Measurements from ENCODE around the gene MTX1. TPM values are rescaled to one million over a fixed set of nuclear protein-coding genes. Genes with fewer than 3 reads are reported as not detected.
"Not testable (repeated sequence)": the region's sequence is repeated elsewhere in the genome, so short reads cannot be mapped to it uniquely, and the experiment has no call there.

The MTX1 gene
- total RNA-seq, 1 donor from 2014 or later = 28.4 TPM

GRCh38 chr1:155209312-155209721 is 822 bp downstream of the MTX1 start:
- peaks cover 28% of the 10 kb centered on the region for H3K4me1 ChIP-seq
- H3K4me3 ChIP-seq = peak overlapping the region; percentile 90
- H3K9me3 ChIP-seq = no peaks in the 10 kb centered on the region
- no peaks in the 10 kb centered on the region for H3K36me3 ChIP-seq
- ATAC-seq (no peak), DNase-seq (no peak)
- intact Hi-C loops (cut with DNase I) = no loop called here
- peak overlapping the region; percentile 100 for H3K27ac ChIP-seq
- no peak for TF ChIP-seq CTCF (IDR thresholded peaks at IDR 0.05)
- H3K27me3 ChIP-seq = no peaks in the 10 kb centered on the region

GRCh38 chr1:155210314-155211104 is 2.0 kb downstream of the MTX1 start:
- Histone ChIP-seq H3K27ac (peak overlapping the region; percentile 100), H3K36me3 (no peaks in the 10 kb centered on the region), H3K4me1 (peaks cover 28% of the 10 kb centered on the region), H3K9me3 (no peaks in the 10 kb centered on the region), H3K4me3 (no peak overlapping the region), H3K27me3 (no peaks in the 10 kb centered on the region)
- peak; percentile 4 for ATAC-seq
- no peak for DNase-seq
- no peak for TF ChIP-seq CTCF (IDR thresholded peaks at IDR 0.05)
- intact Hi-C loops (cut with DNase I) = no loop called here

- intact Hi-C loops (cut with DNase I); H3K27ac ChIP-seq; H3K4me3 ChIP-seq; DNase-seq; ATAC-seq; H3K36me3 ChIP-seq; H3K27me3 ChIP-seq; H3K9me3 ChIP-seq: not testable (repeated sequence)
- H3K4me1 ChIP-seq = peaks cover 27% of the 10 kb centered on the region
Measured at GRCh38 chr1:155211381-155212050, 3.0 kb downstream of the MTX1 start.

GRCh38 chr1:155212051-155212440 is 3.6 kb downstream of the MTX1 start:
- H3K36me3 ChIP-seq; H3K9me3 ChIP-seq; intact Hi-C loops (cut with DNase I); H3K27ac ChIP-seq; DNase-seq; ATAC-seq; H3K4me3 ChIP-seq; H3K27me3 ChIP-seq: not testable (repeated sequence)
- H3K4me1 ChIP-seq = peaks cover 21% of the 10 kb centered on the region

- H3K27me3 ChIP-seq; intact Hi-C loops (cut with DNase I); ATAC-seq; DNase-seq; H3K4me1 ChIP-seq; H3K4me3 ChIP-seq; H3K36me3 ChIP-seq; H3K9me3 ChIP-seq; H3K27ac ChIP-seq: not testable (repeated sequence)
Measured at GRCh38 chr1:155214702-155215101, 6.2 kb downstream of the MTX1 start.

- intact Hi-C loops (cut with DNase I) = no loop called here
- DNase-seq = no peak
- Histone ChIP-seq H3K9me3 (no peaks in the 10 kb centered on the region), H3K4me1 (peaks cover 6% of the 10 kb centered on the region), H3K27ac (peak overlapping the region; percentile 8), H3K4me3 (no peak overlapping the region), H3K36me3 (no peaks in the 10 kb centered on the region), H3K27me3 (no peaks in the 10 kb centered on the region)
- peak; percentile 55 for ATAC-seq
- no peak for TF ChIP-seq CTCF (IDR thresholded peaks at IDR 0.05)
Measured at GRCh38 chr1:155218854-155219591, 10.5 kb downstream of the MTX1 start.

GRCh38 chr1:155219592-155220031 is 11.1 kb downstream of the MTX1 start:
- no peaks in the 10 kb centered on the region for H3K36me3 ChIP-seq
- no peak overlapping the region for H3K4me3 ChIP-seq
- ATAC-seq (peak; percentile 76), DNase-seq (no peak)
- TF ChIP-seq CTCF (IDR thresholded peaks at IDR 0.05) = no peak
- intact Hi-C loops (cut with DNase I) = no loop called here
- H3K27ac ChIP-seq = peak overlapping the region; percentile 8
- peaks cover 12% of the 10 kb centered on the region for H3K4me1 ChIP-seq
- no peaks in the 10 kb centered on the region for H3K27me3 ChIP-seq
- H3K9me3 ChIP-seq = no peaks in the 10 kb centered on the region

GRCh38 chr1:155220211-155220965 is 11.9 kb downstream of the MTX1 start:
- H3K36me3 ChIP-seq; H3K27ac ChIP-seq; DNase-seq; ATAC-seq; H3K4me3 ChIP-seq; H3K27me3 ChIP-seq; H3K9me3 ChIP-seq; intact Hi-C loops (cut with DNase I): not testable (repeated sequence)
- H3K4me1 ChIP-seq = peaks cover 20% of the 10 kb centered on the region

Measured in upper lobe of right lung (tissue), 1 donor.